ENCODE measurements around the gene RGS13. TPM values are rescaled to one million over a fixed set of nuclear protein-coding genes. Genes with fewer than 3 reads are reported as not detected.

Gene RGS13, protein sequence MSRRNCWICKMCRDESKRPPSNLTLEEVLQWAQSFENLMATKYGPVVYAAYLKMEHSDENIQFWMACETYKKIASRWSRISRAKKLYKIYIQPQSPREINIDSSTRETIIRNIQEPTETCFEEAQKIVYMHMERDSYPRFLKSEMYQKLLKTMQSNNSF
- not detected for total RNA-seq

DNA sequence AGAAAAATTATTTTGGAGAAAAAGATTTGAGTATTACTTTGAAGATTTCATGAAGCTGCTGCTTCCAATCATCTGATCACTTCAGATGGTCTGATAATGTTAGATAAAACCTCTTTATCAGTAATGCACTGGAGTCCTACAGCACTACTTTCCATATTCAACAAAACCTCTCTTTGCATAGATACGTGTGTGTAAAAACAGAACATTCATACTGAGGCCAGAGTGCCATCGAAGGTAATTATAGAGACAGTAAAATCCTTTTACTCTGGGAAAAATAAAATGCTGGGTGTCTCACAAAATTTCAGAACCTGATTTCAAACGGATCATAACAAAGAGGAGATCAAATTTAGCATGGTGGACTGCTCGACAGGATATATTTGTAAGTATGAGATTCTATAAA is at the start of gene RGS13:
RGS13 (plus strand) TSS at position 209 of the 400 bp plus-strand sequence. CDS start 8,188 bp downstream, outside the sequence.
- no peak for DNase-seq

DNA sequence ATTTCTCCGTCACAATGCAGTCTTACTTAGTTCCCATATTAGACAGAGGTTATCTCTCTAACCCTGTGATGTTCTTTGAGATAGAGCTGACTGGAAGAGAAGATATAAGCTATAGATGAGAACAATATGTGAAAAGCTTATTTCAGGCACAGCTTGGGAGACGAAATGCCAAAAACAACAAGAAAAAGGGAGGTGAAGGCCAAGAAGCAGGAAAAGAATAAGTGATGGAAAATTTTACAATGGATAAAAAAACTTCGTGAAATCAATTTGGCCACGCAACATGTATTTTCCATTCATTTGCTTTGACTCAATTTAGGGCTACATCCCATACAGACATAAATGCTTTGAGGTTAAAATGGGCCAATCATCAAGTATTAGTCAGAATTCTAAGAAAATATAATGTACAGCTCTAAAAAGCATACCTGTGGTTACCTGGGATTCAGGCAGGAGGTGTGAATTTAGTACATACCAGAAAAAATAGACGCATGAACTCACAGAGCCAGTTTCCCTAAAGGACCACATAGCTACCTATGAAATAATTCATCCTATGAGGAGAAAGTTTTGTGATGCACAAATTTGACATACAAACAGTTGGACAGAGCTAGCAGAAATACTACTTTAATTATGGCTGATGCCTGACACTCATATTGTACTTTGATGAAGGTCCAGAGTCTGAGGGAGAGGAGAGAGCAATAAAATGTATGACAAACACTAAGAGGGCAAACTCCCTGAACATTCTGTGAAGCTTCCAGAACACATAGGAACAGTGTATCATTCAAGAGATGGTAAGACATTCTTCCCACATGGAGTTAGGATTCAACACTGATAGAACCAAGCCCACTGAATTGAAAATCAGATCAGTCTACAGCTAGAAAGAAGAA is 48.3 kb upstream of the RGS13 start:
- no peak for DNase-seq

DNA sequence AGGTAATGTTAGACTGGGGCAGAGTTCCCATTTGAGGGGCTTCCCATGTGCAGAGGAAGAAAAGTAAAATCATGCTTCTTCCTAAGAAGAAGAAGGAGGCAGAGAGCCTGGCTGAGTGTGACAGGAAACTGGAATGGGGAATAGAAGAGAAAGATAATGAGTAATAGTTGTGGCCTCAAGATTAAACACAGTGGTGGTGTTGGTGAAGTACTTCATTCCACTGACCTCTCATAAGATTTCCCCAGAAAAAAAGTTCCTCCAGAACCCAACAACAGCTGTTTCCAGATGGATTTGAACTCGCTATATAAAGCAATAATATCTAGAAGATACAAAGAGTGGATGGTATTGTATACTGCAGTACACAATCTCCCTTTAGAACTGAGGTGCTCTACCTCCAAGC is 47.4 kb upstream of the RGS13 start:
- DNase-seq = no peak

- DNase-seq = no peak
Observed at GRCh38 chr1:192589813-192590212, 46.1 kb upstream of the RGS13 start.

DNA sequence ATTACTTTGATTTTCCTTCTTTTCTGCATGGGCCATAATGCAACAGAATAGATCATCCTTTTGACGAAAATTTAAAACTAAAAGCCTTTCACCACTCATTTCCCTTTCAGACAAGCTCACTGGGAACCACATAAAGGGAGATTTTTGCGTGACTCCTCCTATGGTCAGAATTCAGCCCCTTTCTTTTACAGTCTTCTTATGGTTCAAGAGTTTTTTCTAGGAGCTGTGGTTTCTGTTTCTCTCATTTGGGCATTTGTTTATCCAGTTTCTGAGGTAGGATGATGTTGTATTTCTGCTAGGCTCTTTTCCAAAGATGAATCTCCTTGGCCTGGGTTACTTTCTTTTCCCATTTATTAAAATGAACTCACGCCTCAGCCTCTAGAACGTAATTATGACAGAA is 43.4 kb upstream of the RGS13 start:
- no peak for DNase-seq

DNA sequence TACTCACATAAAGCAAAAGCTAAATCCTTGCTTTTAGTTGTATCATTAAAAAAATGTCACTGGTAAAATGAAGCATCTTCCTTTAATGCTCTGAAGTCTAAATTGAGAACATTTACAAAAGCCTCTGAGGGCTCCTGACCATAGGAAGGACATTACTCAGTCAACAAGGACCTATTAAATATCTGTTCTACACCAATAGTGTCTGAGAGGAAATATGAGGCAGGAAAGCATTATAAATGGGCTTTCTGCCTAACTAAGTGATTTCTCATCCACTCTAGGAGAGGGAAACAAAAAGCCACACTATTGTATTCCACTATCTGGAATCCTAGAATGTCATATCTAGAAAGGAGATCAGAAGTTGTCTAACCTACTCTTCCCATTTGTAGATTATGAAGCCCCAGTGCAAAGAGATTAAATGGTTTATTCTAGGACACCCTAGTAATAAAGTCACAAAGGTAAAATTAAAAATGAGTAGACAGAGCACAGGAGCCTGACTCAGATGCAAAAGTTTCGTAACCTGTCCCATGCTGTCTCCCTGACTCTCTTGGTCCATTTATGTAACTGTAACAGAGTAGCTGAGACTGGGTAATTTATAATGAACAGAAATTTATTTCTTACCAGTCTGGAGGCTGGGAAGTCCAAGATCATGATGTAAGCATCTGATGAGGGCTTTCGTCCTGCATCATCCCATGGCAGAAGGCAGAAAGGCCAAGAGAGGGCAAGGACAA is 42.8 kb upstream of the RGS13 start:
- no peak for DNase-seq

GRCh38 chr1:192595299-192595698 is 40.6 kb upstream of the RGS13 start:
- DNase-seq = no peak

DNA sequence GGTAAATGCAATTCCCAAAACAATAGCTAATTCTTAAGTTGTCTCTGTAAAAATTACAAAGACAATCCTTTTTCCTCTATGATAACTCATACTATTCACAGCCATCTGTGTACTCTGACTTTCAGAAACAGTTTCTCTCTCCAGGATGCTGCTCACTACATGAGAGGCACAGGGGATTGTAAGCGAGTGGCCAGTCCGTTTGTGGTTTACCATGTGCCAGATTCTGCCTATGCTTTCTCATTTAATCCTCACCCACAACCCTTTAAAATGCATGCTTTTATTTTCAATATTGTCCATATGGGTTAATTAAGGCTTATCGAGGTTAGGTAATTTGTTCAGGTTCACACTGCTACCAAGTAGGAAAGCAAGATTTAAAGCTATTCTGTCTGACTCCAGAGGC is 37.4 kb upstream of the RGS13 start:
- DNase-seq = no peak

DNA sequence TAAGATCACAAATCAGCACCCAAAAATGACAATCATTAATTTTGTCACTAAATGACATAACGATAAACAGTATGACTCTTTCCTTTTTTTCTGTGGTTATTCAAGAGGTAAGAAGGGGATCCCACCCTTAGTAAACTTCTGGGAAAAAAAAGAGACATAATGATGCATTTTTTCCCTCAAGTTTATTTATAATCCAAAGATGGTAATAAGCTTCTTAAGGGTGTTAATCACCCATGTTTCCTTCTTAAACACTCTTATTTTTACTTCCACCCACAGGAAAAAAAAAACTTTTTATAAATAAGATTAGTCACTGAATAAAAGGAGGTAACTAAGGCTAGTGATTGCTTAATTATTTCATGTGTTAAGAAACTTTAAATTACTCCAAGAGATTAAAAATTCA is 35.7 kb upstream of the RGS13 start:
- DNase-seq = no peak

- DNase-seq = no peak
Observed at GRCh38 chr1:192601143-192601542, 34.8 kb upstream of the RGS13 start.

DNA sequence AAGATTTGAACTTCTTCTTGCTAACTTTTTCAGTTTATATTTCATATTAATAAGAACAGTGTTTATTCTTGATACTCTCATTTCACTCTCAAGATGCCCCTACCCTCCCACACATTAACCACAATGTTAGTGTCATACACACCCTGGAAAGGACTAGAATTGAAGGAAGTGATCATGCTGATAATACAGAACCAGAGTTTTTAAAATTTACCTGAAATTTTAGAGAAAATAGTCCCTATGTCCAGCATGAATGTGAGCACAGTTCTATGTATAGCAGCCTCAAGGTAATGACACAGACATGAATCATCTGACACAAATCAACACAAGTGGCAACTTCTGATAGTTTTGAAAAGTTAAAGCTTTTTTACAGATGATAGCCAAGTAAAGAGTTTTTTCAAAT is 34.4 kb upstream of the RGS13 start:
- DNase-seq = no peak

DNA sequence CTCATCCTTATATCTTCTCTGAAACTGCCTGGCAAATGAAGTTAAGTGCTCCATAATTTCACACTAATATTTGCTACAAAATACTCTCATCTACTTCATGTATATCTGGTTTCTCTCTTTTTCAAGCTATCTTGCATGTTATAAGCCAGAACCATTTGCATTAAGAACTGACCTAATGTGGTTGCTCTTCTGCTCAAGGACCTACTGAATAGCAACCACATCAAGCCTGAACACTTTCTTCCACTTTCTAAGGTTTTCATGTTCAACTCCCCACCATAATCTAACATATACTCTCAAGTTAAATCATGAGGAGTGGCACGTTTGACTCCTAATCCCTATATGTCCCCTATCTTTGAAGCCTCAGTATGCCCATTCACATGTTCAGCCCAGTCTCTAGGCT is 33.2 kb upstream of the RGS13 start:
- no peak for DNase-seq

- DNase-seq = no peak
Observed at GRCh38 chr1:192603218-192603787, 32.6 kb upstream of the RGS13 start.

DNA sequence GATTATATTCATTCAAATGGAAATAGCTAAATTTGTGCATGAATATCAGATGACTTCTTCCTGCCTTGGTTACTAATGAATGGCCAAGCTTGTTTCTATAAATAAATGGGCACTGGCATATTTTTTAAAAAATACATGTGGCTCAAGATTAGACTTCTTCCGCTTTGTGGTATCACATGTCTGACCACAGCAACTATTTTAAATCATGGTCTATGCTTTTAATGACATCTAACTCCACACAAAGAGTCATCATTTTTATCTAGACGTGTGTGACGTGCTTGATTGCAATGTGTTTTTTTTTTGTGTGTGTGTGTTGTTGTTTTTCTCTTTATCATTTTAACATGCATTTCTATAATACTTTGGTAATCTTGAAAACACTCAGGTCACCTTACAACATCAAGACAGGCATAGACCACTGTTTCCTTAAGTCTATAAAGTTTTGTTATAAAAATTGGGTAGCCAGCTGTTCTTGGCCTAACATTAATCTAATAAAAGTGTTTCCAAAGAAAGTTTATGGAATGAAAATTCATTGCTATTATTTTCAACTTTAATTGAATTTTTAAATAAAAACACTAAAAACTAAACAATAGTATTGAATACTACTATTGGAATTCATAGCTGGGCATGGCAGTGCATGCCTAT is 30.8 kb upstream of the RGS13 start:
- DNase-seq = no peak

- DNase-seq = no peak
Observed at GRCh38 chr1:192608671-192609070, 27.3 kb upstream of the RGS13 start.

DNA sequence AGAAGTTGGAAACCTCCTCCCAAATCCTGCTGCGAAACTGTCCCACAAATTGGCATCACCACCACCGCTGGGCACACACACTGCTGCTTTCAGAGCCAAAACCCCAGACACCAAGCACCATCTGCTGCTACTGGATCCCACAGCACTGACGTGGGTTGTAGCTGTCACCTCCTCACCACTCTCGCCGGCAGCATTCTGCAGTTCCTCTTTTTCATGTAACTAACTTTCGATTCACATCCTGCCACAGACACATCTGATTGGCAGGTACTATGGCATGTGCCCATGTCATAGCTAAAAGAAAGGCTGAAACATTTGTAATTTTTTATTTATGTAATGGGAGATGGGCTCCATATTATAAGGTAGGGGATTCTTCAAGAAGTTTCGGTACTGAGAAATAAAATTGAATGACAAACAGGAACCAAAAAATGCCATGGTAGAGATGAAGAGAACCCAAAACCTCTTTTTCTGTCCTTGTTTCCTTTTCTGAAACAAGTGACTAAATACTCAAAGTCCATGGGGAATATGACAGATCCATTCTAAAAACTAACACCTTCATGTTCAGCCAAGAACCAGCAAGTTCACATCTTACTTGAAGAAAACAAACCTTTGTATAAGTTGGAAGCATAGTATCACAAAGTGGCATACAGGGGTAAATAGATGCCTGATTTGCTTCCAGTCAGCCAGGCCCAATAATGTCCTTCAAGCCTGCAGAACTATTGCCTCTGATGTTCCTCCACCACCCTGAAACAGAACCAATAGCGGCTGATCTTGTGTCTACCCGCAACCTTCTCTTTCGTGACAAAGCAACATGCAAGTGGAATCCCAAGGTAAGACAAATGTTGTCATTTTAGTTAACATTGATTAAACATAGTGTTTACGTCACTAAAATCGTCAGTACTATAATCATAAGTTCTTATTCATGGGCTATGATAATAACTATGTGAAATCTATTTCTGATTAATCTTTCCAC is 26.6 kb upstream of the RGS13 start:
- DNase-seq = peak; percentile 38

GRCh38 chr1:192610112-192610889 is 25.6 kb upstream of the RGS13 start:
- DNase-seq = no peak

- DNase-seq = no peak
Observed at GRCh38 chr1:192615055-192615454, 20.9 kb upstream of the RGS13 start.

- no peak for DNase-seq
Observed at GRCh38 chr1:192620071-192620635, 15.8 kb upstream of the RGS13 start.

- no peak for DNase-seq
Observed at GRCh38 chr1:192626366-192627179, 9.4 kb upstream of the RGS13 start.
